Measurements from ENCODE around the gene F11R. TPM values are rescaled to one million over a fixed set of nuclear protein-coding genes. Genes with fewer than 3 reads are reported as not detected.

F11R gene
- total and polyA plus RNA-seq, 10 of the 15 experiments (the other 5 are each of a cell fraction or from before 2014, with no cell fraction given): 15.3 to 80.9 (median 24.3) TPM

DNA sequence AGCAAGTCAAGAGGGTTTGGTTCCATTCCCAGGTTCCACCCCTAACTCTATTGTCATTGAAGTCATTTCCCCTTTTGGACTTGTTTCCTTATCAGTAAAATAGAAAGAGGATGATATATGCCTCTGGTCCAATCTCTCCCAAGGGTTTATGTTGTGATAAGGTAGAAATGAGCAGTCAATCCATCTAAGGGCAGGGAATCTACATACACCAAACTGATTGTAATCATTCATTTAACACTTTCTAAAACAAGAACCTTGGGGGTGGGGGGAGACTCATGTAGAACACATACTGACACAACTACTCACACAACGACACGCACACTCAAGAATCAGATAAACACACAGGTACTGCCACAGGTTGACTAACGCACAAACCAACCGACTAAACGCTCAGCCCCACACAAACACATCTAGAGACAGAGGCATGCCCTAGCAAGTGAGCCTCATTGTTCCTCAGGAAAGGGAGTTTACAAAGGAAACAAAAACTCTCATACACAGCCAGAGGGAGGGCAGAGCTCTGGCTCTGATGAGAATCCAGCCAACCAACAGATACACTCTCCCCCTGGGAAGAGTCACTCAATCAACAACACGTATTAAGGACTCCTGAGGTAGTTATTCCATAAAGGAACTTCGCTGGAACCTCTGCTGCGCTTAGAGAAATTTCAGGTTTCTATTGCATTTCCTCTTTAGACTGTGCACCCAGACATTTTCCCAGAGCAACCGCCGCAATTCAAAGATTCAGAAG, 1.0 kb downstream of the F11R start (continued):
- TF ChIP-seq, protein P1, sequence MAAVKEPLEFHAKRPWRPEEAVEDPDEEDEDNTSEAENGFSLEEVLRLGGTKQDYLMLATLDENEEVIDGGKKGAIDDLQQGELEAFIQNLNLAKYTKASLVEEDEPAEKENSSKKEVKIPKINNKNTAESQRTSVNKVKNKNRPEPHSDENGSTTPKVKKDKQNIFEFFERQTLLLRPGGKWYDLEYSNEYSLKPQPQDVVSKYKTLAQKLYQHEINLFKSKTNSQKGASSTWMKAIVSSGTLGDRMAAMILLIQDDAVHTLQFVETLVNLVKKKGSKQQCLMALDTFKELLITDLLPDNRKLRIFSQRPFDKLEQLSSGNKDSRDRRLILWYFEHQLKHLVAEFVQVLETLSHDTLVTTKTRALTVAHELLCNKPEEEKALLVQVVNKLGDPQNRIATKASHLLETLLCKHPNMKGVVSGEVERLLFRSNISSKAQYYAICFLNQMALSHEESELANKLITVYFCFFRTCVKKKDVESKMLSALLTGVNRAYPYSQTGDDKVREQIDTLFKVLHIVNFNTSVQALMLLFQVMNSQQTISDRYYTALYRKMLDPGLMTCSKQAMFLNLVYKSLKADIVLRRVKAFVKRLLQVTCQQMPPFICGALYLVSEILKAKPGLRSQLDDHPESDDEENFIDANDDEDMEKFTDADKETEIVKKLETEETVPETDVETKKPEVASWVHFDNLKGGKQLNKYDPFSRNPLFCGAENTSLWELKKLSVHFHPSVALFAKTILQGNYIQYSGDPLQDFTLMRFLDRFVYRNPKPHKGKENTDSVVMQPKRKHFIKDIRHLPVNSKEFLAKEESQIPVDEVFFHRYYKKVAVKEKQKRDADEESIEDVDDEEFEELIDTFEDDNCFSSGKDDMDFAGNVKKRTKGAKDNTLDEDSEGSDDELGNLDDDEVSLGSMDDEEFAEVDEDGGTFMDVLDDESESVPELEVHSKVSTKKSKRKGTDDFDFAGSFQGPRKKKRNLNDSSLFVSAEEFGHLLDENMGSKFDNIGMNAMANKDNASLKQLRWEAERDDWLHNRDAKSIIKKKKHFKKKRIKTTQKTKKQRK (IDR thresholded peaks at IDR 0.05; ENCODE audit: low read depth, low read length): no peak
- TF ChIP-seq LARP7 (IDR thresholded peaks at IDR 0.05) (no peak), EGR1 (IDR thresholded peaks at IDR 0.05; ENCODE audit: borderline replicate concordance in 1 of 2, low read depth in 2 of 2, low read length in 2 of 2) (no peak), RB1 (IDR thresholded peaks at IDR 0.05; ENCODE audit: borderline replicate concordance) (no peak), DPF2 (IDR thresholded peaks at IDR 0.05) (no peak), FOS (IDR thresholded peaks at IDR 0.05; ENCODE audit: borderline replicate concordance, extremely low read depth, insufficient read length) (no peak), RFX5 (IDR thresholded peaks at IDR 0.05; ENCODE audit: low read depth, low read length) (no peak), ZNF622 (IDR thresholded peaks at IDR 0.05) (no peak), ESRRA (IDR thresholded peaks at IDR 0.05; ENCODE audit: low read length) (no peak)
- TF ChIP-seq, protein P2, sequence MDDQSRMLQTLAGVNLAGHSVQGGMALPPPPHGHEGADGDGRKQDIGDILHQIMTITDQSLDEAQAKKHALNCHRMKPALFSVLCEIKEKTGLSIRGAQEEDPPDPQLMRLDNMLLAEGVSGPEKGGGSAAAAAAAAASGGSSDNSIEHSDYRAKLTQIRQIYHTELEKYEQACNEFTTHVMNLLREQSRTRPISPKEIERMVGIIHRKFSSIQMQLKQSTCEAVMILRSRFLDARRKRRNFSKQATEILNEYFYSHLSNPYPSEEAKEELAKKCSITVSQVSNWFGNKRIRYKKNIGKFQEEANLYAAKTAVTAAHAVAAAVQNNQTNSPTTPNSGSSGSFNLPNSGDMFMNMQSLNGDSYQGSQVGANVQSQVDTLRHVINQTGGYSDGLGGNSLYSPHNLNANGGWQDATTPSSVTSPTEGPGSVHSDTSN (IDR thresholded peaks at IDR 0.05; ENCODE audit: insufficient replicate concordance, low read depth, low read length): peak; percentile 36
- TF ChIP-seq, protein P3, sequence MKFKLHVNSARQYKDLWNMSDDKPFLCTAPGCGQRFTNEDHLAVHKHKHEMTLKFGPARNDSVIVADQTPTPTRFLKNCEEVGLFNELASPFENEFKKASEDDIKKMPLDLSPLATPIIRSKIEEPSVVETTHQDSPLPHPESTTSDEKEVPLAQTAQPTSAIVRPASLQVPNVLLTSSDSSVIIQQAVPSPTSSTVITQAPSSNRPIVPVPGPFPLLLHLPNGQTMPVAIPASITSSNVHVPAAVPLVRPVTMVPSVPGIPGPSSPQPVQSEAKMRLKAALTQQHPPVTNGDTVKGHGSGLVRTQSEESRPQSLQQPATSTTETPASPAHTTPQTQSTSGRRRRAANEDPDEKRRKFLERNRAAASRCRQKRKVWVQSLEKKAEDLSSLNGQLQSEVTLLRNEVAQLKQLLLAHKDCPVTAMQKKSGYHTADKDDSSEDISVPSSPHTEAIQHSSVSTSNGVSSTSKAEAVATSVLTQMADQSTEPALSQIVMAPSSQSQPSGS (IDR thresholded peaks at IDR 0.05; ENCODE audit: low read length): no peak
- TF ChIP-seq, protein P4, sequence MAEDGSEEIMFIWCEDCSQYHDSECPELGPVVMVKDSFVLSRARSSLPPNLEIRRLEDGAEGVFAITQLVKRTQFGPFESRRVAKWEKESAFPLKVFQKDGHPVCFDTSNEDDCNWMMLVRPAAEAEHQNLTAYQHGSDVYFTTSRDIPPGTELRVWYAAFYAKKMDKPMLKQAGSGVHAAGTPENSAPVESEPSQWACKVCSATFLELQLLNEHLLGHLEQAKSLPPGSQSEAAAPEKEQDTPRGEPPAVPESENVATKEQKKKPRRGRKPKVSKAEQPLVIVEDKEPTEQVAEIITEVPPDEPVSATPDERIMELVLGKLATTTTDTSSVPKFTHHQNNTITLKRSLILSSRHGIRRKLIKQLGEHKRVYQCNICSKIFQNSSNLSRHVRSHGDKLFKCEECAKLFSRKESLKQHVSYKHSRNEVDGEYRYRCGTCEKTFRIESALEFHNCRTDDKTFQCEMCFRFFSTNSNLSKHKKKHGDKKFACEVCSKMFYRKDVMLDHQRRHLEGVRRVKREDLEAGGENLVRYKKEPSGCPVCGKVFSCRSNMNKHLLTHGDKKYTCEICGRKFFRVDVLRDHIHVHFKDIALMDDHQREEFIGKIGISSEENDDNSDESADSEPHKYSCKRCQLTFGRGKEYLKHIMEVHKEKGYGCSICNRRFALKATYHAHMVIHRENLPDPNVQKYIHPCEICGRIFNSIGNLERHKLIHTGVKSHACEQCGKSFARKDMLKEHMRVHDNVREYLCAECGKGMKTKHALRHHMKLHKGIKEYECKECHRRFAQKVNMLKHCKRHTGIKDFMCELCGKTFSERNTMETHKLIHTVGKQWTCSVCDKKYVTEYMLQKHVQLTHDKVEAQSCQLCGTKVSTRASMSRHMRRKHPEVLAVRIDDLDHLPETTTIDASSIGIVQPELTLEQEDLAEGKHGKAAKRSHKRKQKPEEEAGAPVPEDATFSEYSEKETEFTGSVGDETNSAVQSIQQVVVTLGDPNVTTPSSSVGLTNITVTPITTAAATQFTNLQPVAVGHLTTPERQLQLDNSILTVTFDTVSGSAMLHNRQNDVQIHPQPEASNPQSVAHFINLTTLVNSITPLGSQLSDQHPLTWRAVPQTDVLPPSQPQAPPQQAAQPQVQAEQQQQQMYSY (CRISPR knock-in tag; IDR thresholded peaks at IDR 0.05): no peak
- TF ChIP-seq, protein P5, sequence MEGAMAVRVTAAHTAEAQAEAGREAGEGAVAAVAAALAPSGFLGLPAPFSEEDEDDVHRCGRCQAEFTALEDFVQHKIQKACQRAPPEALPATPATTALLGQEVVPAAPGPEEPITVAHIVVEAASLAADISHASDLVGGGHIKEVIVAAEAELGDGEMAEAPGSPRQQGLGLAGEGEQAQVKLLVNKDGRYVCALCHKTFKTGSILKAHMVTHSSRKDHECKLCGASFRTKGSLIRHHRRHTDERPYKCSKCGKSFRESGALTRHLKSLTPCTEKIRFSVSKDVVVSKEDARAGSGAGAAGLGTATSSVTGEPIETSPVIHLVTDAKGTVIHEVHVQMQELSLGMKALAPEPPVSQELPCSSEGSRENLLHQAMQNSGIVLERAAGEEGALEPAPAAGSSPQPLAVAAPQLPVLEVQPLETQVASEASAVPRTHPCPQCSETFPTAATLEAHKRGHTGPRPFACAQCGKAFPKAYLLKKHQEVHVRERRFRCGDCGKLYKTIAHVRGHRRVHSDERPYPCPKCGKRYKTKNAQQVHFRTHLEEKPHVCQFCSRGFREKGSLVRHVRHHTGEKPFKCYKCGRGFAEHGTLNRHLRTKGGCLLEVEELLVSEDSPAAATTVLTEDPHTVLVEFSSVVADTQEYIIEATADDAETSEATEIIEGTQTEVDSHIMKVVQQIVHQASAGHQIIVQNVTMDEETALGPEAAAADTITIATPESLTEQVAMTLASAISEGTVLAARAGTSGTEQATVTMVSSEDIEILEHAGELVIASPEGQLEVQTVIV (IDR thresholded peaks at IDR 0.05; ENCODE audit: borderline replicate concordance, partially characterized antibody): no peak

Data from GM12878 (cell line).